RWPE2 (cell line): ENCODE results near the gene HADH.

ENCODE experiments used
- ATAC-seq: fragments of 200-7000 bp; cut with Tn5 transposase; 3 replicates; pipeline ENCODE4 v1.9.1; 2021; ENCODE audit warnings: low read depth
- DNase-seq: peaks from one replicate; pipeline ENCODE4 v3.0.0-alpha.2; 2020; ENCODE audit warnings: low spot score
- H3K27ac ChIP-seq: fragments of 450-650 bp; 2 replicates; pipeline ENCODE4 v1.5.1; 2017; ENCODE audit warnings: mild to moderate bottlenecking; ENCODE audit not compliant: poor library complexity, severe bottlenecking
- H3K27me3 ChIP-seq: fragments of 250-450 bp; sonication (Bioruptor Pico); 2 replicates; pipeline ENCODE4 v1.5.1; 2021; ENCODE audit warnings: mild to moderate bottlenecking, moderate library complexity; ENCODE audit not compliant: insufficient read depth, poor library complexity, severe bottlenecking
- H3K36me3 ChIP-seq: fragments of 250-450 bp; sonication (Bioruptor Pico); 2 replicates; pipeline ENCODE4 v1.5.1; 2020; ENCODE audit warnings: low read depth, mild to moderate bottlenecking, moderate library complexity
- H3K4me1 ChIP-seq: fragments of 250-450 bp; sonication (Bioruptor Pico); 2 replicates; pipeline ENCODE4 v1.5.1; 2021; ENCODE audit warnings: mild to moderate bottlenecking, moderate library complexity; ENCODE audit not compliant: insufficient read depth, poor library complexity, severe bottlenecking
- H3K4me3 ChIP-seq: fragments of 250-450 bp; sonication (Bioruptor Pico); 2 replicates; pipeline ENCODE4 v1.5.1; 2021; ENCODE audit warnings: mild to moderate bottlenecking, moderate library complexity; ENCODE audit not compliant: severe bottlenecking
- H3K9me3 ChIP-seq: fragments of 250-450 bp; sonication (Bioruptor Pico); 2 replicates; pipeline ENCODE4 v1.5.1; 2021; ENCODE audit warnings: mild to moderate bottlenecking, moderate library complexity; ENCODE audit not compliant: severe bottlenecking
- TF ChIP-seq, protein P1 (sequence below): fragments of 450-650 bp; IDR thresholded peaks from one replicate; pipeline ENCODE4 v1.5.1; 2017; ENCODE audit warnings: mild to moderate bottlenecking, moderate library complexity; ENCODE audit not compliant: poor library complexity, severe bottlenecking

Gene HADH

DNA sequence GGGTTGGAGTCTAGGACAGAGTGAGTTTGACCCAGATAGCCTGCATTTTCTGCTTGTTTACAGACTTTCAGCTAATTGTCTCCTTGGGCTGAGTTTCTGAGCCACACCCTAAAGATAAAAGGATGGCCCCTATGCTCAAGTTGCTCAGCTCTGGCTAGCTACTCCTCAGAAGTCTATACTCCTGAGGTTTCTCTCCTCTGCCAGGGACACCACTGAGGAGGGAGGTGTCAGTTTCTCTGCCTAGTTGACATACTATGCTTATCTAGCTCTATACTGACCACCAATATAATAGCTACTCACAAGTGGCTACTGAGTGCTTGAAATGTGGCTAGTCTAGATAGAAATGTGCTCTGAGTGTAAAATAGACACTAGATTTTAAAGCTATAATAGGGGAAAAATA is 23.6 kb downstream of the HADH start:
- Histone ChIP-seq H3K9me3 (no peaks in the 10 kb centered on the region), H3K4me1 (peaks cover 17% of the 10 kb centered on the region), H3K27me3 (no peaks in the 10 kb centered on the region), H3K27ac (no peak overlapping the region), H3K36me3 (peaks cover 29% of the 10 kb centered on the region), H3K4me3 (no peak overlapping the region)
- ATAC-seq (no peak), DNase-seq (no peak)
- TF ChIP-seq, protein P1, sequence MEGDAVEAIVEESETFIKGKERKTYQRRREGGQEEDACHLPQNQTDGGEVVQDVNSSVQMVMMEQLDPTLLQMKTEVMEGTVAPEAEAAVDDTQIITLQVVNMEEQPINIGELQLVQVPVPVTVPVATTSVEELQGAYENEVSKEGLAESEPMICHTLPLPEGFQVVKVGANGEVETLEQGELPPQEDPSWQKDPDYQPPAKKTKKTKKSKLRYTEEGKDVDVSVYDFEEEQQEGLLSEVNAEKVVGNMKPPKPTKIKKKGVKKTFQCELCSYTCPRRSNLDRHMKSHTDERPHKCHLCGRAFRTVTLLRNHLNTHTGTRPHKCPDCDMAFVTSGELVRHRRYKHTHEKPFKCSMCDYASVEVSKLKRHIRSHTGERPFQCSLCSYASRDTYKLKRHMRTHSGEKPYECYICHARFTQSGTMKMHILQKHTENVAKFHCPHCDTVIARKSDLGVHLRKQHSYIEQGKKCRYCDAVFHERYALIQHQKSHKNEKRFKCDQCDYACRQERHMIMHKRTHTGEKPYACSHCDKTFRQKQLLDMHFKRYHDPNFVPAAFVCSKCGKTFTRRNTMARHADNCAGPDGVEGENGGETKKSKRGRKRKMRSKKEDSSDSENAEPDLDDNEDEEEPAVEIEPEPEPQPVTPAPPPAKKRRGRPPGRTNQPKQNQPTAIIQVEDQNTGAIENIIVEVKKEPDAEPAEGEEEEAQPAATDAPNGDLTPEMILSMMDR: no peak

DNA sequence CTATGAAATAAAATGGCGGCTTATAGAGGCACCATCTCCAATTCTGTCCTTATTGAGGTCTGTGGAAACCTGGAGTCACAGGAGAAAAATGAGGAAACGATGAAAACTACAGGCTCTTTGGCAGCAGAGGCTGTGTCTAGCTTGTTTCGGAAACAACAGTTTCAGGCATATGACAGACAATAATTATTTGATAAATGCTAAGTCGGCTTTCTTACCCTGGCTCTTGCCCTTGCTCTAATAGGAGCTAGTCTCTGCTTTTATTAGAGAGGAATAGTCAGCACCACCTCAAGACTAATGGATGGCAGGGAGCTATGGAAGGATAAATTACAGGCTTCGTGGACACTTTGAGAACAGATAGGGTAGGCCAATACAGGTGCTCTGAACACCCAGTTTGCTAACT is 24.3 kb downstream of the HADH start:
- H3K27me3 ChIP-seq: no peaks in the 10 kb centered on the region
- peaks cover 11% of the 10 kb centered on the region for H3K4me1 ChIP-seq
- TF ChIP-seq, protein P1: no peak
- no peak overlapping the region for H3K4me3 ChIP-seq
- ATAC-seq (no peak), DNase-seq (no peak)
- no peaks in the 10 kb centered on the region for H3K9me3 ChIP-seq
- peaks cover 31% of the 10 kb centered on the region for H3K36me3 ChIP-seq
- H3K27ac ChIP-seq: no peak overlapping the region

DNA sequence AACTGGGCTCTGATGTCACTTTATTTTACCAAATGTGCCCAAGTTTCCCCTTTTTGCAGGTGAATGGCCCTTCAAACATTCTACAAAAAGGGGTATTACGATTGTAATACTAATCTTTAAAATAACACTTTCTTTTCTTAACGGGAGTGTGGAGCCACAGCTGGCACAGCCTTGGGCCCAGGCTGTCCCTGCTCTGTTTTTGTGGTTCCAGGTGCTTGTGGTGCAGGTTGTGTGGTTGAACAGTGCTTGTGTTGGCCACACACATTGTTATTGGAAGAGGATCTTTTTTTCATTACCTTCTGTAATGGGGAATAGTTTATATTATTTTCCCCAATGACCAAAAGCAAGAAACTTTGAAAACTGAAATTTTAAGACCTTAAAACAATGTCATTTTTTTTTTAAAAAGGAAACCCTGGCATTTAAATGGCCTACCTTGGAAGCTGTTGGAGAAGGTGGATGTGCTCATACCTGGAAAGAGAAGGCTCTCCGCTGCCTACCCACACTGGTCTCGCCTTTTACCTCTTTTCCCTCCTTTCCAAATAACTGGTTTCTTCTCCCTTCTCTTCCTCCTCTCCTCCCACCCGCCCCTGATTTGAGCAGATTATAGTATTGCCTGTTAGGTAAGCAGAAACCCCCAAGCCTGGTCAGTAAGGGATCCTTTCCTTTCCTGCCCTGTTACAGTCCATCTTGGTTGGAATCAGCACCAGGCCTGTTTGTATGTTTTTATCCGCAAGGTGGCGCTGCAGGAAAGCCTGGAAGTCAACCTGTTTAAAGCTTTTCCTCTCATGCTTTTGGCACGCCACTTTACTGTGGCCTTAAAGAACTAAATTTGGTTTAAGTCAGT is 28.6 kb downstream of the HADH start:
- no peak overlapping the region for H3K4me3 ChIP-seq
- H3K27me3 ChIP-seq: no peaks in the 10 kb centered on the region
- H3K36me3 ChIP-seq: peaks cover 28% of the 10 kb centered on the region
- ATAC-seq: peak; percentile 78
- no peaks in the 10 kb centered on the region for H3K9me3 ChIP-seq
- TF ChIP-seq, protein P1: peak; percentile 94
- no peak for DNase-seq
- no peaks in the 10 kb centered on the region for H3K4me1 ChIP-seq
- no peak overlapping the region for H3K27ac ChIP-seq

DNA sequence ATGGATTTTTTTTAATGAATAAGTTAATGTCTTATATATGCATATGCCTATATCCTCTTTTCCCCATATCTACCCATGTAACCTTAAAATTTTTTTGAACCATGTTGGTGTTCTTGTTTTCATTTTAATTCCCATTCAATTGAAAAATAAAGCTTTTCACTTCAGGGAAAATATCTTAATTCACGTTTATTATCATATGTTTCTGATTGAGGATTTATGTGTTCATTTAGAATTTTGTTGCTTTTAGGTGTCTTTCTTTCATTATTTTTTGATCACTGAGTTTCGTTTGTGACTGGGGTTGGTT is 29.1 kb downstream of the HADH start:
- Histone ChIP-seq H3K9me3 (no peaks in the 10 kb centered on the region), H3K27me3 (no peaks in the 10 kb centered on the region), H3K36me3 (peaks cover 31% of the 10 kb centered on the region), H3K4me3 (no peak overlapping the region), H3K27ac (no peak overlapping the region), H3K4me1 (no peaks in the 10 kb centered on the region)
- TF ChIP-seq, protein P1: peak; percentile 72
- no peak for DNase-seq
- no peak for ATAC-seq

DNA sequence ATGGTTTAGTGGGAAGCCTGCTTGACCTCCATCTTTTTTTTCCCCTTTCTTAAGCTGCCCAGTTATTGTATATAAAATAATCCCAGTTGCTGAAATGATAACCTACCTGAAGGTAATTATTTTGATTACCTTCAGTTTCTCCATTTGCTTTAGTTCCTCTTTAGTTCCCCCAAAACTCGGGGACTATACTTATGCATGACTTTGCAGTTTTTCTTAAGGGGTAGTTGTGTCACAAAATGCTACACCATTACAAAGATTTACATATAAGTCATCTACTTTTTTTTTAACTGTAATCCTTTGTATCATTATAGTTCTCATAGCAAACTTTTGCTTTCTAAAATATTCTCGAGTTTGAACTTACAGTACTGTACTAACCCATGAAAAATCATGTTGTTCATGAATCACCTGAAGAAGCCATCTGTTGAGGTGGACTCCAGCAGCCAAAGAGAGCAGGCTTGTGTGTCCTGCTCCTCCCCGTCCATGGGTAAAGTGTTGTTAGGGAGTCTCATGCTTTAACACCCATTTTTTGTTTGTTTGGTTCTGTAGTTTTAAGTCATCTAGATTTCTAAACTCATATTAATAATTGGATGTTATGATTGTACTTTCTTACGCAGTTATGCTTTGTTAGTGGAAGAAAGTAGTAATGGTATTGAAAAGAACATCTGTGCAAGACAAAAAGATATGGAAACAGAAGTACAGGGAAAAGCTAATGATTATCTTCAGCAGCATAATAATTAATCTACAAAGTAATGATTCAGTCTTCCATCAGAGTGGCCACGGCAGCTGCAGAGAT is 34.6 kb downstream of the HADH start:
- no peaks in the 10 kb centered on the region for H3K9me3 ChIP-seq
- no peak overlapping the region for H3K27ac ChIP-seq
- H3K4me3 ChIP-seq: no peak overlapping the region
- H3K36me3 ChIP-seq: peaks cover 34% of the 10 kb centered on the region
- DNase-seq (no peak), ATAC-seq (no peak)
- no peaks in the 10 kb centered on the region for H3K4me1 ChIP-seq
- TF ChIP-seq, protein P1: no peak
- H3K27me3 ChIP-seq: no peaks in the 10 kb centered on the region
